Mesothelial cell of epicardium (in vitro differentiated cells): ENCODE data around the gene KLHL41. TPM values are rescaled to one million over a fixed set of nuclear protein-coding genes. Genes with fewer than 3 reads are reported as not detected.

Experiments used
- DNase-seq, 2 experiments: peaks; one replicate each; pipeline ENCODE4 v3.0.0; 2021; ENCODE audit warnings: low spot score in 2 of 2; ENCODE audit not compliant: unreplicated experiment in 2 of 2
- H3K27ac Mint-ChIP-seq: 2 replicates; pipeline ENCODE4 v1.8.0; 2021; ENCODE audit warnings: mixed read lengths
- H3K27me3 Mint-ChIP-seq: 2 replicates; pipeline ENCODE4 v1.8.0; 2021; ENCODE audit warnings: low read depth, mixed read lengths
- H3K36me3 Mint-ChIP-seq: 2 replicates; pipeline ENCODE4 v1.8.0; 2021; ENCODE audit warnings: mixed read lengths
- H3K4me1 Mint-ChIP-seq: 2 replicates; pipeline ENCODE4 v1.8.0; 2021; ENCODE audit warnings: mixed read lengths
- H3K4me3 Mint-ChIP-seq: 2 replicates; pipeline ENCODE4 v1.8.0; 2021; ENCODE audit warnings: mild to moderate bottlenecking, moderate library complexity, mixed read lengths
- H3K9me3 Mint-ChIP-seq: 2 replicates; pipeline ENCODE4 v1.8.0; 2021; ENCODE audit warnings: mixed read lengths
- CTCF ChIP-seq: fragments of 200-600 bp; sonication (generic); IDR thresholded peaks from one replicate; pipeline ENCODE4 v1.5.0; 2021; ENCODE audit warnings: antibody characterized with exemption; ENCODE audit not compliant: unreplicated experiment
- total RNA-seq: library from RNA; stranded (reverse); gene quantifications from 3 replicates; pipeline ENCODE4 v1.2.1, GENCODE V29; 2021

The KLHL41 gene
- 0.41 to 0.66 TPM (median 0.56 TPM) in 3 replicates for total RNA-seq

- Mint-ChIP-seq H3K4me3 (no peak within 1 kb of the TSS), H3K27ac (no peak within 1 kb of the TSS), H3K27me3 (no peaks in the 10 kb centered on the region), H3K36me3 (peaks cover 14% of the 10 kb centered on the region), H3K9me3 (no peaks in the 10 kb centered on the region), H3K4me1 (no peaks in the 10 kb centered on the region)
- DNase-seq, result no peak
- TF ChIP-seq CTCF, result no peak
These were observed at the start of gene KLHL41 for GRCh38 chr2:169509298-169509885. Gene KLHL41, plus strand, starts transcription at chr2:169509702. Its CDS starts 77 bp downstream, at chr2:169509779.

- no peak for DNase-seq
- Mint-ChIP-seq H3K4me3 (no peak overlapping the region), H3K9me3 (peaks cover 4% of the 10 kb centered on the region), H3K27me3 (no peaks in the 10 kb centered on the region), H3K4me1 (no peaks in the 10 kb centered on the region), H3K27ac (no peak overlapping the region), H3K36me3 (no peaks in the 10 kb centered on the region)
- no peak for TF ChIP-seq CTCF
These were observed 48.4 kb upstream of the KLHL41 start for GRCh38 chr2:169461143-169461542.

- Mint-ChIP-seq H3K27me3 (no peaks in the 10 kb centered on the region), H3K4me1 (no peaks in the 10 kb centered on the region), H3K27ac (no peak overlapping the region), H3K4me3 (no peak overlapping the region), H3K9me3 (no peaks in the 10 kb centered on the region), H3K36me3 (no peaks in the 10 kb centered on the region)
- no peak for TF ChIP-seq CTCF
- DNase-seq, result no peak
These were observed 46.4 kb upstream of the KLHL41 start for GRCh38 chr2:169462896-169463695.

- Mint-ChIP-seq H3K36me3 (no peaks in the 10 kb centered on the region), H3K9me3 (no peaks in the 10 kb centered on the region), H3K4me3 (no peak overlapping the region), H3K27me3 (no peaks in the 10 kb centered on the region), H3K4me1 (no peaks in the 10 kb centered on the region), H3K27ac (no peak overlapping the region)
- no peak for TF ChIP-seq CTCF
- no peak for DNase-seq
These were observed 45.0 kb upstream of the KLHL41 start for GRCh38 chr2:169464466-169464865.

GRCh38 chr2:169464882-169465281, 44.6 kb upstream of the KLHL41 start:
- no peak for TF ChIP-seq CTCF
- Mint-ChIP-seq H3K27me3 (no peaks in the 10 kb centered on the region), H3K4me1 (no peaks in the 10 kb centered on the region), H3K4me3 (no peak overlapping the region), H3K9me3 (no peaks in the 10 kb centered on the region), H3K27ac (no peak overlapping the region), H3K36me3 (no peaks in the 10 kb centered on the region)
- no peak for DNase-seq
